Activated CD4-positive, alpha-beta T cell treated with anti-CD3 and anti-CD28 coated beads, Interleukin-2, amount 50 U/mL, for 24 hours (primary cell): ENCODE measurements around the gene RBMX2.

Experiments
- DNase-seq, 2 donors: peaks; one replicate each; pipeline ENCODE4 v3.0.0-alpha.2; 2020; ENCODE audit warnings: low read depth in 1 of 2, low spot score in 1 of 2

RBMX2 gene

DNA sequence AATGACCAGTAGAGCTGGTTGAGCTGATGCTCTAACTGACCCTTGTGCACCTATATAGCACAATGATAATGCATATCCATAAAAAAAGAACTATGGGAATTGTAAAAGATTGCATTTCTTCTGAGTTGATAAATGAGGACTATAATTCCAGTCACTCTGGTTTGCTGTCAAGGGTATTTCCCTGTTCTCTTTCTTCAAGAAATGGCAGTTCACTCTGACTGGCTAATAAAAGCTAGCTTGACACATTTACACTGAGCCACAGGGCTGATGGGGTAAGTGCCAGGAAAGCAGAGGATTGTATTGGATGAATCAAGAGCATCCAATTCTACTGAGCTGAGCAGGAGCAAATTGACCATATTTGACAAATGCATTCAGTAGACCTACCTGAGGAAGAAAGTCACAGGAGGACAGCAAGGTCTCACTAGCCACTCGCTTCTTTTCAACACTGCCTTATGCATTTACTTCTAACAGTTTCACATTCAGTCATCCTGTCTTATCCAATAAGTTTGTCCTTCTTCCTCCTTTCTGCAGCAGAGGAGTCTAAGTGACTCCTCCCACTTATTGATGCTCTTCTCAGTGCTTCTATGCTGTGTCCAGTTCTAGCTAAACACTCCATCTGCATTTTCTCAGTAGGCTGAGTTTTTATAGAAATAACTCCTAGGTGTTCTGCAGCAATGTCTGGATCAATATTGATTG lies 43.0 kb downstream of the RBMX2 start:
- DNase-seq, result no peak

DNA sequence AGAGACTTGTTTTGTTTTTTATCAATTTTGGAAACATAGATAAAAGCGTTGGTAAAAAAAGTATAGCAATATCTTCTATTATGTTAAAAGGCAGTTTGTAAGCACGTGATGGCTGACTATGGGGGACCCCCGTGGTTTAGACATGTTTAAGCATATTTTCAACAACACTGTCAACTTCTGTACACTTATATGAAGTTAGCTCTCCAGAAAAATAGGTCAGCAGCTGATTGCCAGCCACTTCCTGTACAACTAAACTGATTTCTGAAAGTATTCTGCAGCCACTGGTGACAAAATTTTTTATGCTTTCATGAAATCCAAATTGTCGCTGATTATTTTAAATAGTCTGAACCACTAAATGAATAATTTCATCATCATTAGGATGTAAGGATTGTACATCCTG lies 45.2 kb downstream of the RBMX2 start:
- no peak for DNase-seq
